SKM-1 (cell line): ENCODE data around the gene OPN1MW.
"Not testable (repeated sequence)": the region's sequence is repeated elsewhere in the genome, so short reads cannot be mapped to it uniquely, and the experiment has no call there.

Experiments
- DNase-seq: peaks from one replicate; lab custom pipeline; 2025; ENCODE audit not compliant: unreplicated experiment; lab: John Stamatoyannopoulos, UW

Gene OPN1MW

DNA sequence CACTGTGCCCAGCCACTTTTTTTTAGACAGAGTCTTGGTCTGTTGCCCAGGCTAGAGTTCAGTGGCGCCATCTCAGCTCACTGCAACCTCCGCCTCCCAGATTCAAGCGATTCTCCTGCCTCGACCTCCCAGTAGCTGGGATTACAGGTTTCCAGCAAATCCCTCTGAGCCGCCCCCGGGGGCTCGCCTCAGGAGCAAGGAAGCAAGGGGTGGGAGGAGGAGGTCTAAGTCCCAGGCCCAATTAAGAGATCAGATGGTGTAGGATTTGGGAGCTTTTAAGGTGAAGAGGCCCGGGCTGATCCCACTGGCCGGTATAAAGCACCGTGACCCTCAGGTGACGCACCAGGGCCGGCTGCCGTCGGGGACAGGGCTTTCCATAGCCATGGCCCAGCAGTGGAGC is at the start of gene OPN1MW:
Gene OPN1MW (plus strand): TSS at position 301 of the 400 bp plus-strand sequence. CDS start 82 bp downstream, at position 383.
- DNase-seq = not testable (repeated sequence)

DNA sequence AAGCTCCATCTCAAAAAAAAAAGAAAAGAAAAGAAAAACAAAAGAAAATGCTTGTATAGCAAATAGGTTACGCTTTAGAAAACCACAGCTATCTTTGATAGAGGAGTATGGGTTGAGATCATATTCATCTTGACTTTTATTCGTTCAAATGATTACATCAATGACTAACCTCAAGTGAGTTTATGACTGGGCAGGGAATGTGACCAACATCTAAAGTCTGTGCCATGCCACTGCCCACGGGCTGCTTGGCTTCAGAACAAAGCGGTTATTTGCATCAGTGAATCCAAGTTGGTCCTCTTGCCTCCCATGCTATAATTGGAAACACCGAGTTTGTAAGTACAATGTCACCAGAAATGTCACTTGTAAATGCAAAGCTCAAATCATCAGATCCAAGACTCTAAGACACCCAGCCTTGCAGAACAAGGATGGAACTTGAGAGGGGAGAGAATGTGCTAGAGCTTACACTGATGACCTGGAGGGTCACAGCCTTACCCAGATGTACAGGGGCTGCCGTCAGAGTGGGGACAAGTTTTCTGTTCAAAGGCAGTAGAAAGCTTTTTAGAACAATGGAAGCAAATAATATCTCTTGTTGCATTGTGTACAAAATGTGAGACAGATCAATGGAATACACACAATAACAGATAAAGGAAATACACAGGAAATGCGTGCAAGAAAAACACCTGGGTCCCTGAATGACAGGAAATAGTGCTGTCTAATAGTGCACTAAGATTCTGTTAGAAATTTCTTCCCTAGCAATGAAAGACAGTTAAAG is 46.8 kb upstream of the OPN1MW start:
- DNase-seq = no peak

DNA sequence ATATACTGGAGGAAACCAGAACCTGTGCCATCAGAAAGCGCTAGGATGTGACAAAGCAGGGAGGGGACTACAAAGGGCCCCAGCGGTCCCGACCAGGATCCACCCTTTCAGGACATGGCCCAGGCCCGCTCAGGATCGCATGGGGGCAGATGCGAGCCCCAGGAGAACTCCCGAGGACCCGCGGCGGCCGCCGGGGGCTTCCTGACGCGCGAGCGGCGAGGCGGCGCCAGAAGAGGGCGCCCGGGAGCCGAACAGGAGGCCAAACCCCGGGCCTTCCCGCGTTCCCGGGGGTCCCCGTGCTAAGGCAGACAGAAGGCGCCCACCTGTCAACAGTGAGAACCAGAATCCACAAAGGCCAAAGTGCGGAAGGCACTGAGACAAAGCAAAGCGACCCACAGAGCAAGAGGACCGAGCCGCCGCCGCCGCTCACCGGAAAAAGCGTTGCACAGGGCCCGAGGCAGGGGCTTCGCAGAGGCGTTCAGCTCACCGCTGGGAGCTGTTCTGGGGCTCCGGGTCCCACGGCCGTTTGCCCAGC is 45.7 kb upstream of the OPN1MW start:
- DNase-seq = no peak

DNA sequence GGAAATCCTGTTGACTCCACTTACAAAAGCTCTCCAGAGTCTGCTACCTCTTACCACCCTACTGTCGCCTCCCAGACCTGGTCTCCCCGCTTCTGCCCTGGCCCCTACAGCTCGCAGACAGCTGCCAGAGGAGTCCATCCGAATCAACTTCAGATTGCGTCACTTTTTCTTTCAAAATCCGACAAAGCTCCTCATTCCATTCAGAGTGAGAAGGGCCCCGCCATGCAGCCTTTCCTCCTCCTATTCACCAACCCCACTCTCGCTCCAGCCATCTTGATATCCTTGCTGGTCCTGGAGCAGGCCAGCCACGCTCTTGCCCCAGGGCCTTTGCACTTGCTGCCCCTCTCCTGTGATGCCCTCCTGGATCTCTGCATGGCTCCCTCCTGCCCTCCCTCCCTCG is 43.5 kb upstream of the OPN1MW start:
- DNase-seq = no peak

DNA sequence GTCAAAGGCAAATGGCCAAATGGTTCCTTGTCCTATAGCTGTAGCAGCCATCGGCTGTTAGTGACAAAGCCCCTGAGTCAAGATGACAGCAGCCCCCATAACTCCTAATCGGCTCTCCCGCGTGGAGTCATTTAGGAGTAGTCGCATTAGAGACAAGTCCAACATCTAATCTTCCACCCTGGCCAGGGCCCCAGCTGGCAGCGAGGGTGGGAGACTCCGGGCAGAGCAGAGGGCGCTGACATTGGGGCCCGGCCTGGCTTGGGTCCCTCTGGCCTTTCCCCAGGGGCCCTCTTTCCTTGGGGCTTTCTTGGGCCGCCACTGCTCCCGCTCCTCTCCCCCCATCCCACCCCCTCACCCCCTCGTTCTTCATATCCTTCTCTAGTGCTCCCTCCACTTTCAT is 42.2 kb upstream of the OPN1MW start:
- DNase-seq = no peak

DNA sequence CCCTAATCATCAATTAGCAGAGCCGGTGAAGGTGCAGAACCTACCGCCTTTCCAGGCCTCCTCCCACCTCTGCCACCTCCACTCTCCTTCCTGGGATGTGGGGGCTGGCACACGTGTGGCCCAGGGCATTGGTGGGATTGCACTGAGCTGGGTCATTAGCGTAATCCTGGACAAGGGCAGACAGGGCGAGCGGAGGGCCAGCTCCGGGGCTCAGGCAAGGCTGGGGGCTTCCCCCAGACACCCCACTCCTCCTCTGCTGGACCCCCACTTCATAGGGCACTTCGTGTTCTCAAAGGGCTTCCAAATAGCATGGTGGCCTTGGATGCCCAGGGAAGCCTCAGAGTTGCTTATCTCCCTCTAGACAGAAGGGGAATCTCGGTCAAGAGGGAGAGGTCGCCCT is 41.7 kb upstream of the OPN1MW start:
- DNase-seq = no peak

DNA sequence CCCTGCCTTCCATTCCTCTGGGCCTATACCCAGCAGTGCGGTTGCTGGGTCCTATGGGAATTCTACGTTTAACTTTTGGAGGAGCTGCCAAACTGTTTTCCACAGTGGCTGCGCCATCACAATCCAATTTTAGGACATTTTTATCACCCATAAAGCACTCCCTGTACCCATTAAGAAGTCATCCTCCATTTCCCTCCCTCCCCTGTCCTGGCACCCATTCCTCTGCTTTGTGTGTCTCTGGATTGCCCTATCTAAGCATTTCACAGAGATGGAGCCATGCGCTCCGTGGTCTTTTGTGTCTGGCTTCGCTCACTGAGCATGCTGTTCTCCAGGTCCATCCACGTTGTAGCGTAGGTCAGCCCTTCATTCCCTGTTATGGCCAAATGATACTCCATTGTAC is 40.0 kb upstream of the OPN1MW start:
- no peak for DNase-seq

DNA sequence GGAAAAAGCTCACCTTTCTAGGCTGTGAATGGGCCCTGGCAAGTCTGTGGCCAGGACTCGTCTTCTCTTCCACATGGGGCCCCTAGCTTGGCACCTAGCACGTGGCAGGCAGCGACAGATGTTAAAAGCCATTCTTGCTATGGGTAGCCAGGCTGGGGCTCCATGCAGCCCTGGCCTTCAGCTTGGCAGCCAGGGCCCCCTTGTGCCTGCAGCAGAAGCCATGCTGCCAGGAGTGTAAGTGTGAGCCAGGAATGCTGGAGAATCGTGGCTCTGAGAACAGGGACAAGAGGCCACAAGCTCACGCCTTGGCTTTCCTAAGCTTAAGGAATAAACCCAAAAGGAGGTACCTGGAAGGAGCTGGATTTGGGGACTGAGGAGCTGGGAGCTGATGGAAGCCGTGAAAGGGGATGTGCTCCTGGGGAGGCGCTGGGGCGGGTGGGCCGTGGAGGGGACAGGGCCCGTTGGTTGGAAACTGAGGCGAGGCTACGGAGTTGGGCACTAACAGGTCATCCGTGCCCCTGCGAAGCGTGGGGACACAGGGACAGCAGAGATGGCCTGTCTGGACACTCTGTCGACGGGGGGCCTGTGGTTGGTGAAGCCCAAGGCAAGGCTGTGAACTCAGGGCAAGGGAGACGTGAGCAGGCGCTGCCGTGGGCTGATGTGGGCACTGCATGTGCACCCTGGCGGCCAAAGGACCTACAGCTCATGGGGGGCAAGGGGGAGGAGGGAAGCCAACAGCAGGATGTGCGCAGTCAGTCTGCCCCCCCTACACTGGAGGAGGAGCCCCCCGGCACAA is 39.2 kb upstream of the OPN1MW start:
- no peak for DNase-seq

DNA sequence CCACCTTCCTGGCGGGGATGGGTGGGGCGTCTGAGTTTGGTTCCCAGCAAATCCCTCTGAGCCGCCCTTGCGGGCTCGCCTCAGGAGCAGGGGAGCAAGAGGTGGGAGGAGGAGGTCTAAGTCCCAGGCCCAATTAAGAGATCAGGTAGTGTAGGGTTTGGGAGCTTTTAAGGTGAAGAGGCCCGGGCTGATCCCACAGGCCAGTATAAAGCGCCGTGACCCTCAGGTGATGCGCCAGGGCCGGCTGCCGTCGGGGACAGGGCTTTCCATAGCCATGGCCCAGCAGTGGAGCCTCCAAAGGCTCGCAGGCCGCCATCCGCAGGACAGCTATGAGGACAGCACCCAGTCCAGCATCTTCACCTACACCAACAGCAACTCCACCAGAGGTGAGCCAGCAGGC is 38.4 kb upstream of the OPN1MW start, which contains the start of gene OPN1LW:
Gene OPN1LW (plus strand): TSS at position 234 of the 400 bp plus-strand sequence. CDS start 41 bp downstream, at position 275.
- DNase-seq = not testable (repeated sequence)

DNA sequence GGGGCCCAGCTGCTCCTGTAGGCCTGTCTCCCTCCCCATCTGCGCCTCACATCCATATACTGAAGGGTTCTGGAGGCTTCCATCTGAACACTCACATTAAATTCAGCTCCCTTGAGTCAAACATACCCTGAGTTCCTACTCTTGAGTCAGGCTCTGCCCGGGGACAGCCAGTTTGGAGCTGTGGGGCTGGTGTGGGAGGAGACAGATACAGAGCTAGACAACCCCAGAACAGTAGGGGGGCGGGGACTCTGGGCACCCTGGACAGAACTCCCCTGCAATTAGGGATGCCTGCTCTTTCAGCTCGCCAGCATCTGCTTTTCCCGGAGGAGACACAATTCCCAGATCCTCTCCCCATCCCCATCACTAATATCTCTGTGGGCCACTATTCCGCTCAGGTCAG is 31.4 kb upstream of the OPN1MW start:
- not testable (repeated sequence) for DNase-seq

DNA sequence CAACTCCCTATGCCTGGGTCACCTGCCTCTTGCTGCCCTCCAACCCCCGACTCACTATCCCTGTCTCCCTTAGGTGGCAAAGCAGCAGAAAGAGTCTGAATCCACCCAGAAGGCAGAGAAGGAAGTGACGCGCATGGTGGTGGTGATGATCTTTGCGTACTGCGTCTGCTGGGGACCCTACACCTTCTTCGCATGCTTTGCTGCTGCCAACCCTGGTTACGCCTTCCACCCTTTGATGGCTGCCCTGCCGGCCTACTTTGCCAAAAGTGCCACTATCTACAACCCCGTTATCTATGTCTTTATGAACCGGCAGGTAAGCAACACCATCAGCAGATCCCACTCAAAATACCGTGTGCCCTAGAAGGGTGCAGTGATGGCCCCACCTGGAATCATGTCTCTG is 26.2 kb upstream of the OPN1MW start:
- not testable (repeated sequence) for DNase-seq

DNA sequence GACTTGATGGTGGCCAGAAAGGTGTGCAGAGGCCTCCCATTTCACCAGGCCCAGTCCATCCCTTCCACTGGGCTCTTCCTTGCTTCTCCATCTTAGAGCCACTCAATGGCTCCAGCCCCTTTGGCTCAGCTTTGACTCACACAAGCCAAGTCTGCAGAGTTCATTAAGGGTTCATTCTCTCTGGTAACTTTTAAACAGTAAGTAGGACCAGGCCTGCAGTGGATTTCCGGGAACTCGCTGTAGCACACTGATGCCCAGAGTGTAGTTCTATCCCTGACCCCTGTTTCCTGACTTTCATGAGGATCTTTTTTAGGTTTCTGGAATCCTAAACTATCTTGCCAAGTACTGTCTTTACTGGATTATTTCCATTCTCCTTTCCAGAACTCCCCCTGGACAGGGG is 25.2 kb upstream of the OPN1MW start:
- DNase-seq = not testable (repeated sequence)

DNA sequence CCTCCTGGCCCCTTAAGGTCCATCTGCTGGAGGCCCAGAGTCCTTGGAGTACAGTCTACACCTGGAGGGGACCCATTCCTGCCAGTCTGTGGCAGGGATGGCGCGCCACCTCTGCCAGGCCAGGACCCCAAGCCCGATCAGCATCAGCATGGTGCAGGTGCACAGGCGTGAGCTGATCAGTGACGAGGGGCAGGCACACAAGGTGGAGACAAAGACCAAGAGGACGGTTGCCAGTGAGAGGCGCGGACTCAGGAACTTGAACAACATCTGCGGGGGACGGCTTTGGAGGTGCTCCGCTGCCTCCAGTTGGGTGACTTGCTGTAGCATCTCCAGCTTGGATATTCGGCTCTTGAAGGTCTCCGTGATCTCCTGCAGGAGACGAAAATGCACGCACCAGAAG is 23.1 kb upstream of the OPN1MW start:
- DNase-seq = not testable (repeated sequence)

DNA sequence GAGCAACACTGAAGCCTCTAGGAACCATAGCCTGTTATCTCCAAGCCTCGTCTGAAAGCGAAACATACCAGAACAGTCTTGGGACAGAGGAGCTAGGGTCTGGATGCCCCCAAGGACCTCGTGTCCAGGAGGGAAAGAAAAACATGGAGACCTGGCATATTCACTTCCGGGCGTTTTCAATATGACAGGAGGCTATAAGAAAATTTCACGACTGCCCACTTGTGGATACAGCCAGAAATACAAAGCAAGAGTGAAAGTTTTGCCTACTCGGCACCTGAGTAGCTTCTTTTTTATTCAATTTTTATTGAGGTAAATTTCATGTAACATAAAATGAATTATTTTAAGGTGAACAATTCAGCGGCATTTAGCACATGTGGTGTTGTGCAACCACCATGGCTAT is 17.5 kb upstream of the OPN1MW start:
- DNase-seq = not testable (repeated sequence)

DNA sequence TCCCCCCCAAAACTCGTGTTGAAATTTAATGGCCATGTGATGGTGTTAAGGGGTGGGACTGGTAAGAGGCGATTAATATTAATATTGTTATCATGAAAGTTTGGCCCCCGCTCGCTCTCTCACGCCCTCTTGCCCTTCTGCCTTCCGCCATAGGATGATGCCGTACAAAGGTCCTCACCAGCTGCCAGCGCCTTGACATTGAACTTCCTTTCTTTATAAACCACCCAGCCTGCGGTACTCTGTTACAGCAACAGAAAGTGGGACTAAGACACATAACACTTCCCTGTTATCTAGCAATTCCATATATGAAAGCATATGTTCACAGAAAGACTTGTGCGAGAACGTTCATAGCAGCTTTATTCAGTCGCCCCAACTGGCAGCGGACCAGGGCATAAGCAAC is 14.0 kb upstream of the OPN1MW start:
- DNase-seq = not testable (repeated sequence)

DNA sequence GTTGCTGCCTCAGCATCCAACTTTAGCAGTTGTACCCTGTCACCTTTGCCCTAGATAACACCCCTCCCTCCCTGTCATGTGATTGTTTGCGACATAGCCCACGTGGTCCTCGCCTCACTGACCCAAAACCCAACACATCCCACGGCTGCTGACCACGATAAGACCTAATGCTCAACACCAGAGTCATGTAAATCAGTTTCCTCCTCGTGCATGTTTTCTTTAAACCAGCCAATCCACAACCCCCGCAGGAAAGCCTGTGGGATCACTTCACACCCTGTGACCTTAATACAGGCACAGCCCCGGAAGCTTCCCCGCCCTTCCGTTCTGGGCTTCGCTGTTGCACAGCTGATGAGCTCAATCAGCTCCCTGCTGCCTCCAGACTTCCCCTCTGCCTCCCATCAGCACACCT is 9.9 kb upstream of the OPN1MW start:
- DNase-seq = not testable (repeated sequence)

DNA sequence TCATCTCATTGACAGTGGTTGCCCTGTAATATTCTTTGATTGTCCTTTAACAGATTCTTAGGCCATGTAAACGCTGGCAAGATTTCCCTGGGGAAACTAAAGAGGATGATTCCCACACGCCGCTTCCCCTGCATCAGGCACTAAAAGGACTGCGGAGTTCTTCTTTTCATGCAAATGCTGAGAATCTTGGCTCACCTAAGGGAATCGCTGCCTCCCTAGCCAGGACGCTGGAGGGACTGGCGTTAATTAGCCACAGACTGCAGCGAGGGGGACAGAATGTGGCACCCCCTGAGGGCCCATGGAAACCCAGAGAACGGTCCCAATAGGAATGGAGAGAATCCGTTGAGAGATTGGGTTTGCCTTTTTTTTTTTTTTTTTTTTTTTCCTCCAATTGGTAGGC is 8.0 kb upstream of the OPN1MW start:
- DNase-seq = not testable (repeated sequence)

DNA sequence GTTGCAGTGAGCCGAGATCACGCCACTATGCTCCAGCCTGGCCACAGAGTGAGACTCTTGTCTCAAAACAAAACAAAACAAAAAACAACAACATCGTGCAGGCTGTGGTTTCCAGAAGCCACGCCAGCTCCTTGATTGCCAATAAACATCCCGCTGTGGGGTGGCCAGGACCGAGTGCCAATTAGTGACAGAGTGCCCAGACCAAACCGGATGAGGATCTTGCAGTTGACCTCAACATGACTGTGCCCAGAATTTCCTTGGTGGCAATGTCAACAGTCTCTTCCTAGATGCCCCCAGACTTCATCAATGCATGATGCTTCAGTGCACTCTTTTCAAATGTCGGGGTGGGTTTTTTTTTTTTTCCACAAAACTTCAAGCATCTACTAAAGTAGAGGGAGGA is 1.4 kb downstream of the OPN1MW start:
- not testable (repeated sequence) for DNase-seq

DNA sequence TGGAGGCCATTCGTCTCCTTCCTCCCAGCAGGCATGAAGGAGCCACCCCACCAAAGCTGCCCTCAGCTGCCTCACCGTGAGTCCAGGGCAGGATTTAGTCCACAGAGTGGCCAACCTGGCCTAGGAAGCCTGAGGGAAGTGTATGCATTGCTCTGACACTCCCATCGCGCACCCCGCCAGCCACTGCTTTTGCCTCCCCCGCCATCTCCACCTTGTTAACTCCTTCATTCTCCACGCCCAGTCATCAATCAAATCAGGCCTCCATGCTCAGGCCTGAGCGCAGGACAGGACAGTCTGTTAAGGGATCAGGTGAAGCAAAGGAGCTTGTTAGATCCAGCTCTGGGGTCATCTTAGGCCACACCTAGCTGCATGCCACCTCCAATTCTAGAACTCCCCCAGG is 10.4 kb downstream of the OPN1MW start:
- not testable (repeated sequence) for DNase-seq

DNA sequence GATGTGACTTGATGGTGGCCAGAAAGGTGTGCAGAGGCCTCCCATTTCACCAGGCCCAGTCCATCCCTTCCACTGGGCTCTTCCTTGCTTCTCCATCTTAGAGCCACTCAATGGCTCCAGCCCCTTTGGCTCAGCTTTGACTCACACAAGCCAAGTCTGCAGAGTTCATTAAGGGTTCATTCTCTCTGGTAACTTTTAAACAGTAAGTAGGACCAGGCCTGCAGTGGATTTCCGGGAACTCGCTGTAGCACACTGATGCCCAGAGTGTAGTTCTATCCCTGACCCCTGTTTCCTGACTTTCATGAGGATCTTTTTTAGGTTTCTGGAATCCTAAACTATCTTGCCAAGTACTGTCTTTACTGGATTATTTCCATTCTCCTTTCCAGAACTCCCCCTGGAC is 11.9 kb downstream of the OPN1MW start:
- not testable (repeated sequence) for DNase-seq

DNA sequence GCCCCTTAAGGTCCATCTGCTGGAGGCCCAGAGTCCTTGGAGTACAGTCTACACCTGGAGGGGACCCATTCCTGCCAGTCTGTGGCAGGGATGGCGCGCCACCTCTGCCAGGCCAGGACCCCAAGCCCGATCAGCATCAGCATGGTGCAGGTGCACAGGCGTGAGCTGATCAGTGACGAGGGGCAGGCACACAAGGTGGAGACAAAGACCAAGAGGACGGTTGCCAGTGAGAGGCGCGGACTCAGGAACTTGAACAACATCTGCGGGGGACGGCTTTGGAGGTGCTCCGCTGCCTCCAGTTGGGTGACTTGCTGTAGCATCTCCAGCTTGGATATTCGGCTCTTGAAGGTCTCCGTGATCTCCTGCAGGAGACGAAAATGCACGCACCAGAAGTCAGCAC is 14.1 kb downstream of the OPN1MW start:
- DNase-seq = not testable (repeated sequence)
